BE2C (cell line): Measurements from ENCODE around the gene ATAD3B.
"Not testable (repeated sequence)": the region's sequence is repeated elsewhere in the genome, so short reads cannot be mapped to it uniquely, and the experiment has no call there.

ENCODE experiments used
- DNase-seq: peaks from one replicate; pipeline ENCODE4 v3.0.0-alpha.2; 2020
- H3K27me3 ChIP-seq: fragments of 250-450 bp; sonication (Bioruptor Pico); 2 replicates; pipeline ENCODE4 v1.5.1; 2020; ENCODE audit warnings: mild to moderate bottlenecking
- H3K36me3 ChIP-seq: fragments of 250-450 bp; sonication (Bioruptor Pico); 2 replicates; pipeline ENCODE4 v1.5.1; 2020; ENCODE audit warnings: mild to moderate bottlenecking
- H3K4me1 ChIP-seq: fragments of 250-450 bp; sonication (Bioruptor Pico); 2 replicates; pipeline ENCODE4 v1.5.1; 2020
- H3K4me3 ChIP-seq: 2 replicates; pipeline ENCODE4 v1.5.1; 2011; ENCODE audit warnings: low read depth, low read length
- H3K9me3 ChIP-seq: fragments of 250-450 bp; sonication (Bioruptor Pico); 2 replicates; pipeline ENCODE4 v1.5.1; 2020
- CTCF ChIP-seq: IDR thresholded peaks from 2 replicates; pipeline ENCODE4 v1.5.1; 2012; ENCODE audit warnings: mild to moderate bottlenecking, low read depth, low read length

The ATAD3B gene

GRCh38 chr1:1487701-1488100 is 16.1 kb downstream of the ATAD3B start:
- no peaks in the 10 kb centered on the region for H3K4me1 ChIP-seq
- no peaks in the 10 kb centered on the region for H3K27me3 ChIP-seq
- TF ChIP-seq CTCF: no peak
- peaks cover 75% of the 10 kb centered on the region for H3K36me3 ChIP-seq
- no peak for DNase-seq
- H3K4me3 ChIP-seq: no peak overlapping the region
- no peaks in the 10 kb centered on the region; the same call in 1 of the 2 replicates for H3K9me3 ChIP-seq

GRCh38 chr1:1489231-1489630 is 17.7 kb downstream of the ATAD3B start:
- H3K4me1 ChIP-seq: no peaks in the 10 kb centered on the region
- DNase-seq: no peak
- no peak overlapping the region for H3K4me3 ChIP-seq
- no peaks in the 10 kb centered on the region for H3K27me3 ChIP-seq
- TF ChIP-seq CTCF: no peak
- no peaks in the 10 kb centered on the region; the same call in 1 of the 2 replicates for H3K9me3 ChIP-seq
- H3K36me3 ChIP-seq: peaks cover 74% of the 10 kb centered on the region

- DNase-seq: no peak
- H3K4me1 ChIP-seq: no peaks in the 10 kb centered on the region
- H3K4me3 ChIP-seq: no peak overlapping the region
- peaks cover 72% of the 10 kb centered on the region for H3K36me3 ChIP-seq
- H3K9me3 ChIP-seq: no peaks in the 10 kb centered on the region; the same call in 1 of the 2 replicates
- no peaks in the 10 kb centered on the region for H3K27me3 ChIP-seq
- no peak for TF ChIP-seq CTCF
Measured at GRCh38 chr1:1489861-1490260, 18.3 kb downstream of the ATAD3B start.

- H3K36me3 ChIP-seq: peaks cover 74% of the 10 kb centered on the region
Measured at GRCh38 chr1:1490633-1491230, 19.2 kb downstream of the ATAD3B start.

GRCh38 chr1:1491601-1492000 is 20.0 kb downstream of the ATAD3B start:
- Histone ChIP-seq H3K36me3 (peaks cover 79% of the 10 kb centered on the region), H3K4me3 (no peak overlapping the region), H3K27me3 (no peaks in the 10 kb centered on the region), H3K4me1 (no peaks in the 10 kb centered on the region), H3K9me3 (no peaks in the 10 kb centered on the region; the same call in 1 of the 2 replicates)
- DNase-seq: no peak
- no peak for TF ChIP-seq CTCF

More at GRCh38 chr1:1490633-1491230, 19.2 kb downstream of the ATAD3B start:
- no peak overlapping the region for H3K4me3 ChIP-seq
- no peaks in the 10 kb centered on the region; the same call in 1 of the 2 replicates for H3K9me3 ChIP-seq
- H3K27me3 ChIP-seq: no peaks in the 10 kb centered on the region
- TF ChIP-seq CTCF: no peak
- no peak for DNase-seq
- no peaks in the 10 kb centered on the region for H3K4me1 ChIP-seq

- not testable (repeated sequence) for H3K4me1 ChIP-seq, H3K9me3 ChIP-seq, H3K4me3 ChIP-seq, DNase-seq, H3K27me3 ChIP-seq
- H3K36me3 ChIP-seq: peaks cover 56% of the 10 kb centered on the region
Measured at GRCh38 chr1:1494311-1494710, 22.7 kb downstream of the ATAD3B start.

GRCh38 chr1:1495461-1495975 is 24.0 kb downstream of the ATAD3B start:
- H3K4me3 ChIP-seq, H3K4me1 ChIP-seq, H3K27me3 ChIP-seq, H3K9me3 ChIP-seq, DNase-seq: not testable (repeated sequence)
- peaks cover 48% of the 10 kb centered on the region for H3K36me3 ChIP-seq
